GM19025 (cell line): ENCODE data around the gene RAET1E.
"Not testable (repeated sequence)": the region's sequence is repeated elsewhere in the genome, so short reads cannot be mapped to it uniquely, and the experiment has no call there.

ENCODE experiments used
- ATAC-seq: cut with Tn5 transposase; IDR thresholded peaks from one replicate; pipeline ENCODE4 v1.9.1; 2021; ENCODE audit warnings: mild to moderate bottlenecking, low read depth, moderate library complexity; ENCODE audit not compliant: unreplicated experiment

RAET1E gene

DNA sequence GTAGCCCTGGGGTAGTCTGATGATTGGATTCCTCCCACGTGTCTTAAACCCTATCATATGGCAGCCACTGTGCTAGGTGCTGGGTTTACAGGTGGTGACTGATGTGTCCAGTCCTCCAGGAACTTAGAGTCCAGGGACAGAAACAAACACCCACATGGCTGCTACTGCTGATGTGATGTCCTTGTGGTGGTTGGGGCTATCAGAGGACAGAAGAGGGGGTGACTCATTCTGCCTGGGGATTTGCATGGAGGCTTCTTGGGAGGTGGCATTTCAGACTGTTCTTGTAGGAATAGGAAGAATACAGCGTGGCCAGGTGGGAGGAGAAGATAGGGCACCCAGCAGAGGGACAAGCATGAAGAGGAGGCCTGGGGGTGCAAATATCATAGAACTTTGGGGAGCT, 15.2 kb upstream of the RAET1E start:
- ATAC-seq: no peak

DNA sequence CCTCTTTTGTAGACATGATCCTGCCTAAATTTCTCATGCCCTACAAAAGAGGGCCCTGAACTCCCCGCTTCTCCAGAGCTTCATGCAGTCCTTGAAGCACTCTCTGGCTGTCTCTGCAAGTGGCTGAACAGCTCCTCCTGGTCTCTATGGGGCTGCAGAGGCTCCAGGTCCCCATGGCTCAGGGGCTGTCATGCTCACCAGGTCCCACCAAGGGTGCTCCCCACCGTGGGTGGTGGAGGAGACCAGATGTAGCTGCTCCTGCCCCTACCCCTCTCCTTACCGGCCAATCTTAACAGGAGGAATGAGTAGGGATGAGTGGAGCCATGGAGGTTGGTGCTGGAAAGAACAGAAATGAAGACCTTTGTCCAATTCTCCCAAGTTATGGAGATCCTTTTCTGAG, 14.8 kb upstream of the RAET1E start:
- not testable (repeated sequence) for ATAC-seq

DNA sequence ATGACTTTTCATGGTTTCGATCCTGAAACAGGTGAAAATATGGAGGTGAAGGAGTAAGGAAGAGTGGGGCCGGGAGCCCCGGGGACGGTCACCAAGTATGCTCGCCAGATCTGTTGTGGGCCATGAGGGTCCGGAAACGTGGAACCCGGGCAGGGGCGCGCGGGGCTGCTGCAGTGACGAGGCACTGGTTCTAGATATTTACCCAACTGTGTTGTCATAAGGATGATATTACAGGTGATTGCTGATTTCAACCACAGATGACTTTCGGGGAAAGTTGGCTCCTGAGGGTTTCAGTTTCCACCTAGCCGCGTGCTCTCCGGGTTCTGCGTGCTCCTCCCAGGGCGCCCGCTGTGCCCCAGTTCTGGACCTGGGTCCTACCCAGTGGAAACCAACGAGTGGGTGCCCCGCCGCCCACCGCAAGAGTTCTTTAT, 12.8 kb upstream of the RAET1E start:
- ATAC-seq: no peak

DNA sequence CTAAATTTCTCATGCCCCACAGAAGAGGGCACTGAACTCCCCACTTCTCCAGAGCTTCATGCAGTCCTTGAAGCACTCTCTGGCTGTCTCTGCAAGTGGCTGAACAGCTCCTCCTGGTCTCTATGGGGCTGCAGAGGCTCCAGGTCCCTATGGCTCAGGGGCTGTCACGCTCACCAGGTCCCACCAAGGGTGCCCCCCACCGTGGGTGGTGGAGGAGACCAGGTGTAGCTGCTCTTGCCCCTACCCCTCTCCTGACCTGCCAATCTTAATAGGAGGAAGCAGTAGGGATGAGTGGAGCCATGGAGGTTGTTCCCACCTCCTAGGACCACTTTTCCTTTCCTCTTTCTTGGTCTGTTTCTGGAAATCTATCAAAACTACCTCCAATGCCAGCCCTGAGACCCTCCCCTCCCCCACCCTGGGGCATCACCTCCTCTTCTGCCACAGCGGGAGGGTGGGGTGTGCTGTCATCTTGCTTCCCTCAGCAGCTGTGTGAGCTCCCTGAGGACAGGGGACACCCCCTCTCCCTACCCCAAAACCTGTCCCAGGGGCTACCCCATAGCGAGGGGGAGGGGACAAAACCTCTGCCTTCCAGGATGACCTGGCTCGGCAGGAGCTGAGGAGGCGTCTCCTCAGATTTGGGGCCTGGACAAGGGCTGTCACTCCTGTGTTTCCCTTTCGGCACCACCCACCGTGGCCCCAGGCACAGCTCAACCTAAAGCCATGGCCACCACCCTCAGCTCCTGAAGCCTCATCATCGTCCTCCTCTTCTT, 12.0 kb upstream of the RAET1E start:
- no peak for ATAC-seq

DNA sequence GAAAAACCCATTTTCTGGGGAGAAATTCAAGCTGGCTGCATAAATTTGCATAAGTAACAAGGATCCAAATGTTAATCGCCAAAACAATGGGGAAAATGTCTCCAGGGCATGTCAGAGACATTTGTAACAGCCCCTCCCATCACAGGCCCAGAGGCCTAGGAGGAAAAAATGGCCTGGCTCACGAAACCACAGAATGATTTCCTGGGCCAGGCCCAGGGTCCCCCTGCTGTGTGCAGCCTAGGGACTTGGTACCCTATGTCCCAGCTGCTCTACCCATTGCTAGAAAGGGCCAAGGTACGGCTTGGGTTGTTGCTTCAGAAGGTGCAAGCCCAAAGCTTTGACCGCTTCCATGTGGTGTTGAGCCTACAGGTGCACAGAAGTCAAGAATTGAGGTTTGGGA, 10.6 kb upstream of the RAET1E start:
- not testable (repeated sequence) for ATAC-seq

DNA sequence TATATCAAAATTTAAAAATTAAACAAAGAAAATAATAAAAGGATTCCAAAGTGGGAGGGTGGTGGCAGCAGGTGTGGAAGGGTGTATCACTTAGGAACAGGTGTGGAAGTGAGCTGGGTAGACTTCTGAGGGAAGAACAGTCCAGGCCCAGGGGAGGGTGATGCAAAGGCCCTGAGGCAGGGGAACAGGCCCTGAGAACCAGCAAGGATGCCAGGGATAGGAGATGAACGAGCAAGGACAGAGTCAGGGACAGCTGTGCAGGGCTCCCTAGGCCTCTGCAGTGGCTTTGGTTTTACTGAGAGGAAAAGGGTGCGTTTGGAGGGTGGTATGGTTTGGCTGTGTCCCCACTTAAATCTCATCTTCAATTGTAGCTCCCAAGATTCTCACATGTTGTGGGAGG, 9.4 kb upstream of the RAET1E start:
- ATAC-seq: no peak

DNA sequence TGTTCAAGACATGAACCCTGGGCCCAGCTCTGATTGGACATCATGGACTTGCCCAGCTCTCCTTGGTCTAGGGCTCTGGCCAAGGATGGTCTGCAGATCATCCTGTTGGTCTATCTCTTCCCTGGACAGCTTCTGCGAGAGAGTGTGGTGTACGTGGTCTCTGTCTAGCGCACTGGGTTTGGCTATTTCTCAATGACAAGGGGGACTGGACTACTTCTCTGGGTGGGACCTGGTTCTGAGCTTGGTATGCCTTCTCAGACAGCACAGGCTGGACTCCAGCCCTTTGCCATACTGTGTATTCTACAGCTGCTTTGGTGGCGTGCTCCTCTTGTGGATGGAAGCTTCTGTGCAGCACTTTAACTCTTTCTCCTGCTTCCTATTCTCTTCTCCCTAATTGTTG, 8.5 kb upstream of the RAET1E start:
- ATAC-seq: no peak

DNA sequence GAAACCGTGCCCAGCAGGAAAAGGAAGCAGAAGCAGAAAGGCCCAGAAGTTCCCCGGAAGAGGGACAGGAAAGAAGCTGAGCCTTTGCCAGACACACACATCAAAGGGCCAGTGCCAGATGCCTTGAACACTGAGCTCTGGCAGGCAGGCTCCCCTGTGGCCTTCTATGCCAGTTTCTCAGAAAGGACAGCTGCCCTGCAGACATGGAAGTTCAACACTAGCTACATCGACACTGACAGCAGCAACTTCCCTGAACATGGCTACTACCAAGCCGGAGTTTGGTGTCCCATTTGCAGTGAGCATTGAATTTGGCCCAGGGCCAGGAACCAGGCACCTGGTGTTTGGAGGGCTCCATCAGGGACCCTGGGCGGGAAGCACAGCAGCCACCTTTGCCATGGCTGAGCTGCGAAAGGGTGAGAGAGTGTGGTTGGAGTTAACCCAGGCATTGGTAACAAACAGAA, 8.0 kb upstream of the RAET1E start:
- ATAC-seq: no peak

DNA sequence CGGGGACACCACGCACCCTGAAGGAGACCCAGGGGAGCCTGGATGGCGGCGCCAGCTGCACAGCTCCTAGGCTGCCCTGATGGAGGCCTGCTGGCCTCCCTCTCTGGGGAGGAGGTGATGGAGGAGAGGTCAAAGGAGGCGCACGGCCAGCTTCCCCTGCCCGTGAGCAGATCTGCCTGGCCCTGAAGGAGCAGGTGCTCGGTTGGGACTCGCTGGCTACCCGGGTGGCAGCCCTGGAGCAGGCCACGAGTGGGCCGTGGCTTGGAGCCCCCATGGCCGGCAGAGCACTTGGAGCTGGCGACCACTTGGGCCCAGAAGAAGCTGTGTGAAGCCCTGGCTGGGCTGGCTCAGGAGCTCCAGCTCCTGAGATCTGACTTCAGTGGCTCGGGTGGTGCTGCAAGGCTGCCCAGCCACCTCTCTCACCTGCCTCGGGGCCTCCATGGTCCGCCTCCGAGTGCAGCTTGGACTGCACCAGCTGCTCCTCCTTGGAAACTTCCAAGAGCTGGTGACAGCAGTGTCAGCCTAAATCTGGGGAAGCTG, 7.5 kb upstream of the RAET1E start:
- no peak for ATAC-seq

DNA sequence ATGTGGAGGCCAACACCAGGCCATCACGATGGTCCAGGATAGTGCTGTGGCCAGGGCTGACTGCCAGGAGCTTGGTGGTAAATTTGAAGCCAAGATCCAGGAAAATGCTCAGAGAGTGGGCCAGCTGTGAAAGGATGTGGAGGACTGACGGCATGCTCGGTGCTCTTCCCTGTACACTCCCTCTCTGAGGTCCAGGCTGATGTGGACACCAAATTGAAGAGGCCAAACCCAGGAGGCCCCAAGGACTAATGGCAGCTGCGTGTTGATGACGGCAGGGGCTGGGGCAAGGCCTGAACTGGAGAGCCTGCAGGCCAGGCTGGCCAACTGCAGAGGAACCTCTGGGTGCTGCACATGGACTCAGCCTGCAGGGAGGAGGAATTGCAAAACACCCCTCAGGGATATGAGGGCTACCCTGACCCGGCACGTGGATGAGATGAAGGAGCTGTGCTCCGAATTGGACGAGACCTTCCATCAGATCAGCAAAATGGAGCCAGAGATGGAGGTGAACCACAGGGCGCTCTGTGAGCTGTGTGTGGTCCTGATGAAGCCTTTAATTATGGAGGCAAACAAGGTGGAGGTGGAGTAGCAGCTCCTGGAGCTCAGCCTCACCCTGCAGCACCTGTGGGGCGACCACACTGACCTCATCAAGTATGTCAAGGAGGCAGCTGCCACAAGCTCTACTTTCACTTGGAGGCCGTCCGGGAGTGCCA, 6.9 kb upstream of the RAET1E start:
- no peak for ATAC-seq

DNA sequence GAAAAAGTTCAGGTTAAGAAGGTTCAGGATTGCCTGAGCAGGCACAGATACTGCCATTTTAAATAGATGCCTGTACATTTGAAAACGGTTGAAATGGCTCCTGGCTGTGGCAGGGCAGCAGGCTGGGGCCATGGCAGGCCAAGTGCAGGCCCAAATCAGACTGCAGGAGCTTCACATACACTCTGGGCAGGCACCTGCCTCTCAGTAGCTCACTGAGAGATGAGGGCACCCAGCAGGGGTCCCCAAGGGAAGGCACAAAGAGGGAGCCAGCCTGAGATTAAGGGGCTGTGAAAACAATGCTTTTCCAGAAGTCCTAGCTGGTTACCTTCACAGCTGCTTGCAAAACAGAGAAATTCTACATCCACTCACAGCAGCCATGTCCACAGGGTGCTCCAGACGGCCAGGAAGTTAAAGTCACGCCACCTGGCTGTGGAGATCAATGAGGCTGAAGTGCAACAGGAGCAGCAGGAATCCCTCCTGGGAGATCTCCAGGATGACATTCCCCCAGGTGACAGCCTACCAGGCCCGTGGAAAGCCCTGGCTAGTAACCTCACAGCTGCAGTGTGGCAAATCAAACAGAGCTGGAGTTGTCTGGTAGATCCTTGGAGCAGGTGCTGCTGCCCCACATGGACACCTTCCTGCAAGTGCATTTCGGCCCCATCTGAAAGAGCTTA, 6.2 kb upstream of the RAET1E start:
- no peak for ATAC-seq

DNA sequence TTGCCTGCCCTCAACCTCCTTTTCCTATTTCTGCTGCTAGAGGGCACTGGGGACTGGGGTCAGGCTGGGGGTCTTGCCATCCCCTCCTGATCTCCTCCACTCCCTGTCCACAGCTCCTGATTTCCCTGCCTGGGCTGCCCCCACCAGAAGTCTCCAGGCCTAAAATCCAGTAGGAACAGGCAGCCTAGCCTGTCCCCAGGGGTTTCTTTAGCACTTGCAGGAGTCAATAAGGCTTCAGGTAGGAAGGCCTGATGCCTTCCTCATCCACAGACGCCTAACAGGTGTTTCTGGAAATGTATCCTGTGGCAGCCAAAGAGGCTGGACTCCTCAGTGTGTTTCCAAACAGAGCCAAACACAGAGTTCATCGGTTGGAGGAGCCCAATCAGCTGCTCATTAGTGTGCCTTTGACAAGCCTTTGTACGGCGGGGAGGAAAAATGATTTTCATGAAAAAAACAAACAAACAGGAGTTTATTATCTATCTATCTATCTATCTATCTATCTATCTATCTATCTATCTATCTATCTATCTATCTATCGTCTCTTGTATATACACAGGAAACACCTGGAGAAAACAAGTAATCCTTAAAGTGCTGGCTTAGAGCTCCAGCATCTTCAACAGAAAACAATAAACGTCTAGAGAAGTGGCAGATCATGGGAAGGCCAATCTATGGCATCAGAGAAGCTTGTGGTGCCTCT, 3.7 kb upstream of the RAET1E start:
- no peak for ATAC-seq

DNA sequence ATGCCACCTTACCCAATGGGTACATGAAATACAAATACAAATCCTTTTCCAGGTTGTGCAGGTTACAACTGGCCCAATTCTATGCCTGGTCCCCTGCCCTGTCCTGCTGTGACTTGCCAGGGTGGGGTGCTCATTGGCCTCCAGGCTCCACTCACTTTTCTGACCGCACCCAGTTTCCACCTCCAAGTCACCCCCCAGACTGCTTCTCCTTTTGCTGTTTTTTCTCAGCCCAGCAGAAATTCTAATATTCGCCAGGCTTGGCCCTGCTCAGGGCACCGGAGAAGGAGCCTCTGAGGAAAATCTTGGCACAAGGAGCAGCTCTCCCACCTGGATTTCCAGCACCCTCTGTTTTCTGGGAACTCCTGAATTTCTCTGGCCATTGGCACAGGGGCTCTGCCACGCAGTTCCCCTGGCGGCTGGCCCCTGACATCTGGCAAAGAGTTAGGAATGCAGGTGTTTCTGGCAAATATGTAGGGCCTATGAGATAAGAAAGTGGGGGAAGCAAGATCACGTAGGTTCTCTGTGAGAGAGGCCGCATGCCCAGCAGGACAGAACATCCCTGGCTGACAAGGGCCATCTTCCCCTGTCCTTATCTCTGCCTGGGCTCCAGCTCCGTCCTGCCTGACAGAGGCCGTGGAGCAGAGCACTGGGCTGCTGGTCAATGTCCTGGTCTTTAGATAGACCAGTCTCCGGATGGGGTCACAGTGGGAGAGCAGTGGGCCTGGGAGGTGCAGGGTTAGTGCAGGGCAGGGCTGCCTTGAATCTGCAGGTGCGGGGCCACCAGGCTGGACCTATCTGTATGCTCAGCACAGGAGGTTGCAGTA, 2.9 kb upstream of the RAET1E start:
- no peak for ATAC-seq

DNA sequence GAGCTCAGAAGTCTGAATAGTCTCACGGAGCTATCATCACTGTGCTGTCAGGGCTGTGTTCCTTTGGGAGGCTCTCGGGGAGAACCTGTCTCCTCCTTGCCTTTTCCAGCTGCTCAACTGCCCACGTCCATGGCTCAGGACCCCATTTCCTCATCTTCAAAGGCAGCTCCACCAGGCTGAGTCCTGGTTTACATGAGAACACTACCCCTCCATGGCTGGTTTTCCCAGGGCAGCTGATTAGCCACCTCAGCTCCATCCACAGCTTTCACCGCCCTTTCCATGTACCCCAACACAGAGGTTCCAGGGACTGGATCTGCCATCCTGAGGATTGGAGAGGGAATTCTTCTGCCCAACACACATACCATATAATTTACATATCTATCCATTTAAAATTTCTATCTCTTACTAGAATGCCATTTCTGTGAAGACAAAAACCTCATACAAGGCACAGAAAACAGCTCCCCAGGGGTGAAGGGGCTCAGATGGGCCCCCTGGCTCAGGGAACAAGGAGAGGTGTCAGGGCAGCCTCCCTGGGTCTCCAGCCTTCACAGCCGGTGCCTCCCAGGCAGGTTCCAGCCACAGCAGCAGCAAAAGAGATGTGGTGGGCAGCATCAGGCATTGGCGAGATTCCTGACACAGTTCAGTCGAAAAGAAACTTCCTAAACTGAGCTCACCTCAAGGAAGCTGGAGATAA, 2.2 kb upstream of the RAET1E start:
- no peak for ATAC-seq

DNA sequence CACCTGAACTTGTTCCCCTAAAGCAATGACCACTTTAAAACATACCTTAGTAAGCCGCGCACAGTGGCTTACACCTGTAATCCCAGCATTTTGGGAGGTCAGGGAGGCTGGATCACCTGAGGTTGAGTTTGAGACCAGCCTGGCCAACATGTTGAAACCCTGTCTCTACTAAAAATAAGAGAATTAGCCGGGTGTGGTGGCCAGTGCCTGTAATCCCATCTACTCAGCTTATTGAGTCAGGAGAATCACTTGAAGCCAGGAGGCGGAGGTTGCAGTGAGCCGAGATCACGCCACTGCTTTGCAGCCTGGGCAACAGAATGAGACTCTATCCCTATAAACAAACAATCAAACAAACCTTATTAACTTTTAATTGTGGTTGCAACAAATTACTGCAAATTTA, 1.6 kb upstream of the RAET1E start:
- no peak for ATAC-seq

DNA sequence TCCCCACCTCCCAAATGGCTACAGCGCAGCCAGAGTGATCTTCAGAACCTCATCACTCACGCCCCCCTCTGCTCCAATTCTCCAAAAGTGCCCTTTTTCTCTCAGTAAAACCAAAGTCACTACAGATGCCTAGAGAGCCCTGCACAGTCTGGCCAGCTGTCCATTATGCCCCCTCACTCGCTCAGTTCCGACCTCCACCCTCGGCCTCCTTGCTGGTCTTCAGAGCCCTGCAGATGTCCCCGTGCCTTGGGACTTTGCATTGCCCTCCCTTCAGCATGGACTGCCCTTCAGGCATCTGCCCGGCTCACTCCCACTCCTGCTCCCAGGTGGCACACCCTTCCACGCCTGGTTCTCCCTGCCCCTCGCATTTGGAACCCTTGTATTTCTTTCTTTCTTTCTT, 1.1 kb upstream of the RAET1E start:
- ATAC-seq: no peak

DNA sequence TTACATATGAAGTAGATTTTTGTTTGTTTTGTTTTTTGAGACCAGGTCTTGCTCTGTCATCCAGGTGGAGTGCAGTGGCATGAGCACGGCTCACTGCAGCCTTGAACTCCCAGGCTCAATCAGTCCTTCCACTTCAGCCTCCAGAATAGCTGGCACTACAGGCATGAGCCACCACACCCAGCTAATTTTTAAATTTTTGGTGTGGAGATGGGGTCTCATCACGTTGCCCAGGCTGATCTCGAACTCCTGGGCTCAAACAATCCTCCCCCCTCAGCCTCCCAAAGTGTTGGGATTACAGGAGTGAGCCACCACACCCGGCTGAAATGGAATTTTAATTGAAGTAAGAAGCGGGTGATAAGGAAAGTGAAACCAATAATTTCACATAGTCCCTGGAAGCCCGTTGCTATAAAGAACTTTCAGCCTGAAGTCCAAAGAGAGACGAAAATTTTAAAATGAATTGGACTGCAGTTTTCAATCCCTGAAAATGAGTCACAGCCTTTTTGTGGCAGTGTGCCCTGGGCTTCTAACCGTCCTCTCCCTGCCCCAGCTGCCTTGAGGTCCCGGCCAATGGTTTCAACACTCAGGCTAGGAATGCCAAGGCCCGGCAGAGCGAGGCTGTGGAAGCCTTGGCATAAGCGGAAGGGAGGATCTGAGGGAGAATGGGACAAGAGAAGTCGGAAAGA, 757 bp downstream of the RAET1E start:
- no peak for ATAC-seq

DNA sequence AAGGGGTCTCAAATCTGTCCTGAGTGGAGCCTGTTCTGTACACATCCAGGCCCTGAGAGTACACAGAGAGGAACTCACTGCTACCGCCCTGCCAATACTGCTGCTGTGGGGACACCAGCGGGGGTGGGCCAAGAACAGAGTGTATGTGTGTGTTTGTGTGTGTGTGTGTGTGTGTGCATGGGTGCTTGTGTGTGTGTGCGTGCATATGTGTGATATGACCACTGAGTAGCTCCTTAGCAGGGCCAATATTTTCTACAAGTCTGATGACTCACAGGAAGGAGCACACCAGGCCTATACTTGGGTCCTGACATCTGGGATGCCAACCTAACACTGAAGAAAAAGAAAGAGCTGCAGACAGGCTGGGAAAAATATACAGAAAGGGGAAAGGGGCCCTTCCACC, 1.4 kb downstream of the RAET1E start:
- ATAC-seq: no peak

DNA sequence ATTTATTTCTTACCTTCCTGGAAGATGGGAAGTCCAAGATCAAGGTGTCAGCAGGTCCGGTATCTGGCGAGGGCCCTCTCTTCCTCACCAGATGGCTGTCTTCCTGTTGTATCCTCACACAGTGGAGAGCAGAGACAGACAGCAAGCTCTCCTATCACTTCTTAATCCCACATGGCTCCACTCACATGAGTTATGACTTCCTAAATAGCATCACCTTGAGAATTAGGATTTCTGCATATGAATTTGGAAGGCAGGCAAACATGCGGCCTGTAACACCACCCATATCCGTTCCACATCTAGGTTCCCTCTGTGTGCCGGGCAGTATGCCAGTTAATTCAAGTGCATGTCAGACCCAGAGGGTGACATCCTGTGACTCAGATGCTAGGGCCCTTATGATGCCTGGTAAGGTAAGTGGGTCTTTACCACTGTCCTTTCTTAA, 2.1 kb downstream of the RAET1E start:
- ATAC-seq: no peak
